Subcutaneous abdominal adipose tissue (tissue), 5 donors: ENCODE results near the gene SORL1.
A peak's percentile ranks its signal among the peaks of the same experiment; 100 is the strongest.

Experiments used
- H3K27ac ChIP-seq: one replicate; pipeline ENCODE4 v1.7.0; 2013; ENCODE audit warnings: low read depth, mild to moderate bottlenecking, inconsistent platforms, low read length, moderate library complexity
- H3K27me3 ChIP-seq, 5 donors: one replicate each; pipeline ENCODE4 v1.7.0; 2013; ENCODE audit warnings: low read length in 5 of 5, inconsistent platforms in 1 of 5; ENCODE audit not compliant: control insufficient read depth in 5 of 5, insufficient read depth in 4 of 5
- H3K36me3 ChIP-seq, 5 donors: one replicate each; pipeline ENCODE4 v1.7.0; 2013; ENCODE audit warnings: low read length in 5 of 5; ENCODE audit not compliant: control insufficient read depth in 5 of 5, insufficient read depth in 5 of 5
- H3K4me1 ChIP-seq, 5 donors: one replicate each; pipeline ENCODE4 v1.7.0; 2013; ENCODE audit warnings: low read length in 5 of 5, mild to moderate bottlenecking in 3 of 5, moderate library complexity in 1 of 5; ENCODE audit not compliant: control insufficient read depth in 5 of 5, insufficient read depth in 5 of 5
- H3K4me3 ChIP-seq, 5 donors: one replicate each; pipeline ENCODE4 v1.7.0; 2013; ENCODE audit warnings: low read length in 5 of 5, low read depth in 1 of 5
- H3K9ac ChIP-seq, 5 donors: one replicate each; pipeline ENCODE4 v1.7.0; 2013; ENCODE audit warnings: low read length in 5 of 5, mild to moderate bottlenecking in 4 of 5, moderate library complexity in 3 of 5
- H3K9me3 ChIP-seq, 5 donors: one replicate each; pipeline ENCODE4 v1.7.0; 2013; ENCODE audit warnings: low read length in 5 of 5; ENCODE audit not compliant: control insufficient read depth in 5 of 5
- donor health status: healthy.
- donor health status: healthy.
- donor health status: healthy.
- donor health status: healthy.
- donor health status: healthy.

Gene SORL1

DNA sequence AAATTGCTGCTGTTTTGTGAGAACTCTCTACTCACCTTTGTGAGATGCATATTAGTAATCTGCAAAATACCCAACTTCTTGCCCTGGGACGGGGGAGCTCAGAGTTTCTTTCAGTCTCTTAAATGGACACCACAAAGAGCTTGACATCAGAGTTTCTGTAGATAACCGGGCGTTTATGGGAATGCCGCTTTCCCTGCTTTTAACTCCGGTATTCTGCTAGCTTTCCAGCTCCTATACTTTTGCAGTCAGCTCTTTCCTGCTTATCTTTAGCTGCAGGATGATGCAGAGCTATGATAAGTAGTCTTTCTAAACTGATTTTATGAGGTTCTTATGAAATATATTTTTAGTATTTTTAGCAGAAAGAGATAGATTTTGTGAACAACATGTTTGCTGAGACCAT is 155.2 kb downstream of the SORL1 start:
- H3K27me3 ChIP-seq, result no peaks in the 10 kb centered on the region
- peaks cover 3 to 19% (median 5%) of the 10 kb centered on the region in 5 donors for H3K36me3 ChIP-seq
- no peak overlapping the region for H3K9ac ChIP-seq
- no peaks in the 10 kb centered on the region for H3K4me1 ChIP-seq
- no peak overlapping the region for H3K27ac ChIP-seq
- no peaks in the 10 kb centered on the region for H3K9me3 ChIP-seq
- H3K4me3 ChIP-seq, result no peak overlapping the region

DNA sequence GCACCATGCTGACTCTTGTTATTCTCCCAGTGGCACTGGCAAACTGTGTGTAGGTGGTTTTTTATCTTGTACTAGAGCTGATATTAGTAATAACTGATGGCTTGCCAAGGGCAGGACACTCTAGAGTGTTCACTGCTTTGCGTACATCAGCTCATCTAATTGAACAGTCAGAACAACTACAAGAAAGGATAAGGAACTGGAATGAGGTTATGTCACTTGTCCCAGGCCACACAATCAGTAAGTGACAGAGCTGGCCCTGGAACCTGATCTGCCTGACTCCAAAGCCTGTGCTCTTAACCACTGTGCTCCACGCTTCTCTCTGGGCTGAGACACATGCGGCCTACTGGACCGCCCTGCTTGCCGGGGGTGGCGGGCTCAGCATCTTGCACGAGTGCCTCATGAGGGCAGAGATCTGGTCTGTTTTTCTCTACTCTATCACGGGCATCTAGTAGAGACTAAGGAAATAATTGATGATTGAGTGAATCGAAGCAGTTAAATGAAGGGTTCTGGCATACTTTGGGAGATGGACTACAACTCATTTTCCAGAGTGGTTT is 156.5 kb downstream of the SORL1 start:
- Histone ChIP-seq H3K4me3 (no peak overlapping the region), H3K36me3 (peaks cover 3 to 19% (median 5%) of the 10 kb centered on the region in 5 donors), H3K27ac (no peak overlapping the region)

DNA sequence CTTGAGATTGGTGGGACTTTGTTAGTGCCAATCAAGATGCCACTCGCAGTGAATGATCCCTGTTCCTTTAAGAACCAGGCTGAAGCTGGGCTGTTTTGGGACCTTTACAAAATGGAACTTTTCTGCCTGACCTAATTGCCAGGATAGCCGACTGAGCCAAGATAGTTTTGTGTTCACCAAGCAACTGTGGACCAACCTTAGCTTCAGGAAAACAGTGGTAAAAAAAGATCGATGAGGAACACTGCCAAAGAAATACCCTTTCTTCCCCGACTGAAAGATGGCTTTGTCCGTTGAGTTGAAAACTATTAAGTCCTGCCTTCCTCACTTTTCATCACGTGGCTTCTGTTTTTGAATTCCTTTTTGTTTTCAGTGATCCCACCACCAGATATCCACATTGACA is 158.6 kb downstream of the SORL1 start:
- H3K9ac ChIP-seq, result no peak overlapping the region
- H3K4me1 ChIP-seq, result peaks cover 0 to 14% (median 9%) of the 10 kb centered on the region in 5 donors
- H3K9me3 ChIP-seq, result no peaks in the 10 kb centered on the region
- peaks cover 0 to 19% (median 4%) of the 10 kb centered on the region in 5 donors for H3K36me3 ChIP-seq
- H3K4me3 ChIP-seq, result no peak overlapping the region
- H3K27ac ChIP-seq, result no peak overlapping the region
- H3K27me3 ChIP-seq, result no peaks in the 10 kb centered on the region

More for the DNA sequence above, 156.5 kb downstream of the SORL1 start:
- H3K4me1 ChIP-seq, result no peaks in the 10 kb centered on the region
- no peaks in the 10 kb centered on the region for H3K27me3 ChIP-seq
- H3K9ac ChIP-seq, result no peak overlapping the region
- H3K9me3 ChIP-seq, result no peaks in the 10 kb centered on the region

DNA sequence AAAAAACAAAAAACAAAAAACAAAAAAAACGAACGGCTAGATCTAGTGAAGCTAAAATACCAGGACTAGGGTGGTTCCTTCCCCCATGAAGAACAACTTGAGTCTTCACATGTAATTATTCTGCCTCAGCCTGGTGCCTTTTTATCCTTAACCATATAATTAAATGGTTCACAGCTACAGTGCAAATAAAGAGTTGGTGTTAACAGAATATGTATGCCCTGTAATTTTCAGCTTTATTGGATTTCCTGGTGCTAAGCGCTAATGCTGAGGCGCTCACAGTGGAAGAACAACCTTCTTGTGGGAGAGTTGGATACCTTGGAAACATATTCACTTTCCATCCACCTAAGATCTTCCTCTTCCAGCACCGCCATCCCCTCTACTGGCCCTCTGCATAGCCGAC is 159.1 kb downstream of the SORL1 start:
- Histone ChIP-seq H3K4me3 (no peak overlapping the region), H3K27ac (no peak overlapping the region), H3K9ac (no peak overlapping the region), H3K36me3 (peaks cover 0 to 19% (median 4%) of the 10 kb centered on the region in 5 donors), H3K9me3 (no peaks in the 10 kb centered on the region), H3K4me1 (peaks cover 0 to 16% (median 10%) of the 10 kb centered on the region in 5 donors), H3K27me3 (no peaks in the 10 kb centered on the region)

- Histone ChIP-seq H3K27ac (no peak overlapping the region), H3K36me3 (peaks cover 0 to 6% (median 1%) of the 10 kb centered on the region in 5 donors), H3K4me3 (no peak overlapping the region), H3K9me3 (no peaks in the 10 kb centered on the region), H3K9ac (no peak overlapping the region), H3K27me3 (no peaks in the 10 kb centered on the region), H3K4me1 (peaks cover 0 to 16% (median 10%) of the 10 kb centered on the region in 5 donors)
Measured at GRCh38 chr11:121613724-121614123, 161.6 kb downstream of the SORL1 start.

DNA sequence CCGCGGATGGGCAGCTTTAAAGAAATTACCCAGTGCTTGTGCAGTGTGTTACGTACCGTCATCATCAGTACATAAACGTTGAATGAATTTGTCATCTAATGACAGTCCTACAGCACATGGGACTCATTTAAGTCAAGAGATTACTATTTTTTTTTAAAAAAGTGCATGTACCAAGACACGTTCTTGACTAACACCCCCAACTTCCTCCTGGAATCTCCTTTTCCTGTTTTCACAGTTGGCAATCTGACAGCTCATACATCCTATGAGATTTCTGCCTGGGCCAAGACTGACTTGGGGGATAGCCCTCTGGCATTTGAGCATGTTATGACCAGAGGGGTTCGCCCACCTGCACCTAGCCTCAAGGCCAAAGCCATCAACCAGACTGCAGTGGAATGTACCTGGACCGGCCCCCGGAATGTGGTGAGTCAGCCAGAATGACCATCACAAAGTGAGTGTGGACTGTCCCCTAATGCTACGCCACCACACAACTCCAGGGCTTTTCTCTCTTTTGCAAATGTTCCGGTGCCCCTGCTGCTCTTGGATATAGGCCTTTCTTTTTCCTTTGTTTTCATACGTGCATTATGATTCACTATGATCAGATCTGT is 162.6 kb downstream of the SORL1 start:
- H3K9me3 ChIP-seq, result no peaks in the 10 kb centered on the region
- no peak overlapping the region for H3K9ac ChIP-seq
- H3K4me3 ChIP-seq, result no peak overlapping the region
- no peak overlapping the region for H3K27ac ChIP-seq
- no peaks in the 10 kb centered on the region for H3K27me3 ChIP-seq
- H3K36me3 ChIP-seq, result peaks cover 0 to 6% (median 2%) of the 10 kb centered on the region in 5 donors
- H3K4me1 ChIP-seq, result peaks cover 0 to 16% (median 10%) of the 10 kb centered on the region in 5 donors

DNA sequence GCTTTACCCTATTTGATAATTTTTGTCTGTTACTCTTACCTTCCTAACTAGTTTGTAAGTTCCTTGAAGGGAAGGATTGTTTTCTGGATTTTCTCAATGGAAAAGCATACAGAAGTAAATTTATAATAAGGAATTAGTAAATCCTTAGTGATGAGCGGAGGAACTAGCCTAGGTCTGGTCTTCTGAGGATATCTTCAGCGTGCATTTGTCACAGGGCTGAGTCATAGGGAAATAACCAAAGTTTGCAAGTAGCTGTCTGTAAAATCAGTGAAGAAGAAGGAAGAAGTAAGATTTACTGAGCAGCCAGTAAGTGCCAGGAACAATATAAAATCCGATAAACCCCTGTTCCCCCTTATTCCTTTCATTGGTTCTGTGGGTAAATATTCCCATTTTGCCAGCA is 163.4 kb downstream of the SORL1 start:
- peaks cover 0 to 16% (median 10%) of the 10 kb centered on the region in 5 donors for H3K4me1 ChIP-seq
- H3K4me3 ChIP-seq, result no peak overlapping the region
- H3K27ac ChIP-seq, result no peak overlapping the region
- H3K9me3 ChIP-seq, result no peaks in the 10 kb centered on the region
- H3K27me3 ChIP-seq, result no peaks in the 10 kb centered on the region
- no peak overlapping the region for H3K9ac ChIP-seq
- peaks cover 0 to 6% (median 2%) of the 10 kb centered on the region in 5 donors for H3K36me3 ChIP-seq

DNA sequence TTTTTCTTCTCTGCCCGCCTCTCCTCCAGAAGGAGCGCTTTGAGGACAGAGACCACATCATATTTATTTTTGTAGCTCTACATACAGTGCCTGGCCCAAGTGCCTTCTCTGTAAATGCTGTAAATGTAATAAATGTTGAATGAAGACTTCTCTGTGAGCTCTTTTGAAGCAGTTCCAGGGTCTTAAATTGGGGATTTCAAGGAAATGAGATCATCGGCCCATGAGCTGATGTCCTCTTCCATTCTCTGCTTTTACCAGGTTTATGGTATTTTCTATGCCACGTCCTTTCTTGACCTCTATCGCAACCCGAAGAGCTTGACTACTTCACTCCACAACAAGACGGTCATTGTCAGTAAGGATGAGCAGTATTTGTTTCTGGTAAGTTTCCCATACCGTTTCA is 166.4 kb downstream of the SORL1 start:
- Histone ChIP-seq H3K27me3 (no peaks in the 10 kb centered on the region), H3K36me3 (peaks cover 0 to 13% (median 6%) of the 10 kb centered on the region in 5 donors), H3K27ac (no peak overlapping the region), H3K4me1 (peaks cover 0 to 16% (median 10%) of the 10 kb centered on the region in 5 donors), H3K4me3 (no peak overlapping the region), H3K9me3 (no peaks in the 10 kb centered on the region), H3K9ac (no peak overlapping the region)

- H3K36me3 ChIP-seq, result peaks cover 0 to 11% (median 4%) of the 10 kb centered on the region in 5 donors
- no peak overlapping the region for H3K27ac ChIP-seq
Measured at GRCh38 chr11:121625777-121626506, 173.8 kb downstream of the SORL1 start.

GRCh38 chr11:121626507-121626875 is 174.4 kb downstream of the SORL1 start:
- H3K36me3 ChIP-seq, result peaks cover 0 to 7% (median under 1%) of the 10 kb centered on the region in 5 donors
- peaks cover 2 to 21% (median 13%) of the 10 kb centered on the region in 5 donors for H3K4me1 ChIP-seq
- H3K27ac ChIP-seq, result no peak overlapping the region
- H3K4me3 ChIP-seq, result peak overlapping the region in 1 of 5 donors; percentile 2
- H3K9ac ChIP-seq, result no peak overlapping the region
- H3K9me3 ChIP-seq, result no peaks in the 10 kb centered on the region
- no peaks in the 10 kb centered on the region for H3K27me3 ChIP-seq

More at GRCh38 chr11:121625777-121626506, 173.8 kb downstream of the SORL1 start:
- H3K27me3 ChIP-seq, result no peaks in the 10 kb centered on the region
- peaks cover 2 to 21% (median 13%) of the 10 kb centered on the region in 5 donors for H3K4me1 ChIP-seq
- no peak overlapping the region for H3K4me3 ChIP-seq
- no peak overlapping the region for H3K9ac ChIP-seq
- no peaks in the 10 kb centered on the region for H3K9me3 ChIP-seq
